HCT116 (cell line): ENCODE results near the gene OPCML. TPM values are rescaled to one million over a fixed set of nuclear protein-coding genes. Genes with fewer than 3 reads are reported as not detected.

Source experiments
- ATAC-seq: fragments of 200-7000 bp; cut with Tn5 transposase; 2 replicates; pipeline ENCODE4 v1.9.1; 2020; ENCODE audit warnings: mild to moderate bottlenecking, moderate library complexity
- BruUV-seq: library from RNA; stranded (reverse); fragments of 400-500 nt; replicated peaks from 2 replicates; lab custom pipeline; 2021; lab: Mats Ljungman, UMichigan
- CTCF ChIA-PET: fragments of 300-600 bp; sonication (Branson Sonifier 250); formaldehyde crosslinking; loops from one replicate; lab custom pipeline; 2021; ENCODE audit warnings: antibody characterized with exemption; lab: Charles Lee
- POLR2A ChIA-PET: fragments of 300-600, 350-600 bp; sonication (Branson Sonifier 250); formaldehyde crosslinking; loops from one replicate; lab custom pipeline; 2021; ENCODE audit warnings: antibody characterized with exemption; lab: Charles Lee
- RAD21 ChIA-PET, 2 experiments: fragments of 300-600 bp; sonication (Branson Sonifier 250); formaldehyde crosslinking; loops; one replicate each; lab custom pipeline; 2023; ENCODE audit warnings: low total read pairs in 2 of 2; ENCODE audit not compliant: uncharacterized antibody in 2 of 2, unreplicated experiment in 2 of 2, low non-redundant PET in 1 of 2; lab: Charles Lee
- DNase-seq: peaks from one replicate; pipeline ENCODE4 v3.0.0-alpha.2; 2010; ENCODE audit warnings: low read depth, low spot score
- H2AFZ ChIP-seq: fragments of 200-600 bp; shearing (Covaris generic), sonication (generic); 2 replicates; pipeline ENCODE4 v1.6.1; 2017; ENCODE audit warnings: low read depth, mixed run types, mixed read lengths, antibody characterized with exemption, low read length; ENCODE audit not compliant: poor library complexity, severe bottlenecking
- H3K27ac ChIP-seq: 2 replicates; pipeline ENCODE4 v1.5.1; 2012; ENCODE audit warnings: low read depth, low read length
- H3K27me3 ChIP-seq: fragments of 200-600 bp; sonication (generic); 2 replicates; pipeline ENCODE4 v1.6.1; 2016; ENCODE audit warnings: mixed run types, low read length, mixed read lengths; ENCODE audit not compliant: insufficient read depth
- H3K36me3 ChIP-seq, 2 experiments: fragments of 200-500 bp in 1 of 2; fragments of 200-600 bp in 1 of 2; sonication (Bioruptor generic) in 1 of 2; sonication (generic) in 1 of 2; 2 replicates each; pipeline versions ENCODE4 v1.5.1 to v1.6.1; 2014 to 2016; ENCODE audit warnings: low read length in 2 of 2, inconsistent platforms in 1 of 2, mixed read lengths in 1 of 2, mixed run types in 1 of 2; ENCODE audit not compliant: insufficient read depth in 2 of 2, control insufficient read depth in 1 of 2
- H3K4me1 ChIP-seq, 2 experiments: fragments of 200-600 bp in 1 of 2; sonication (generic) in 1 of 2; 2 replicates each; pipeline versions ENCODE4 v1.5.1 to v1.6.1; 2012 to 2017; ENCODE audit warnings: low read length in 2 of 2, inconsistent platforms in 1 of 2, mild to moderate bottlenecking in 1 of 2, mixed read lengths in 1 of 2, mixed run types in 1 of 2, moderate library complexity in 1 of 2; ENCODE audit not compliant: insufficient read depth in 2 of 2, control insufficient read depth in 1 of 2
- H3K4me2 ChIP-seq: fragments of 200-600 bp; sonication (generic); 2 replicates; pipeline ENCODE4 v1.6.1; 2017; ENCODE audit warnings: mixed run types, low read length, mixed read lengths
- H3K4me3 ChIP-seq, 2 experiments: fragments of 200-600 bp in 1 of 2; sonication (generic) in 1 of 2; replicated peaks in 1 of 2; 2 replicates each; pipeline ENCODE4 v1.5.1; 2011 to 2016; ENCODE audit warnings: low read length in 2 of 2, control low read depth in 1 of 2, low read depth in 1 of 2, mild to moderate bottlenecking in 1 of 2, mixed read lengths in 1 of 2, mixed run types in 1 of 2
- H3K79me2 ChIP-seq: fragments of 200-600 bp; sonication (generic); 2 replicates; pipeline ENCODE4 v1.6.1; 2017; ENCODE audit warnings: mild to moderate bottlenecking, mixed run types, low read length, moderate library complexity, mixed read lengths; ENCODE audit not compliant: insufficient read depth
- H3K9ac ChIP-seq: fragments of 200-600 bp; sonication (generic); 2 replicates; pipeline ENCODE4 v1.6.1; 2016; ENCODE audit warnings: low read length, mixed read lengths
- H3K9me2 ChIP-seq: fragments of 200-600 bp; sonication (generic), shearing (Covaris generic); 2 replicates; pipeline ENCODE4 v1.6.1; 2017; ENCODE audit warnings: mixed run types, mild to moderate bottlenecking, moderate library complexity; ENCODE audit not compliant: insufficient read depth
- H3K9me3 ChIP-seq, 2 experiments: fragments of 200-500 bp in 1 of 2; fragments of 200-600 bp in 1 of 2; sonication (Bioruptor generic) in 1 of 2; sonication (generic) in 1 of 2; 2 replicates each; pipeline ENCODE4 v1.6.1; 2014 to 2017; ENCODE audit warnings: low read length in 2 of 2, mixed read lengths in 2 of 2, inconsistent platforms in 1 of 2, low read depth in 1 of 2, mild to moderate bottlenecking in 1 of 2, mixed run types in 1 of 2, moderate library complexity in 1 of 2; ENCODE audit not compliant: control insufficient read depth in 1 of 2, insufficient read depth in 1 of 2
- H4K20me1 ChIP-seq: fragments of 200-600 bp; sonication (generic), shearing (Covaris generic); 2 replicates; pipeline ENCODE4 v1.6.1; 2017; ENCODE audit warnings: mixed run types, mild to moderate bottlenecking, moderate library complexity; ENCODE audit not compliant: insufficient read depth
- CEBPB ChIP-seq: IDR thresholded peaks from 2 replicates; pipeline ENCODE4 v1.6.1; 2012; ENCODE audit warnings: low read depth
- EGR1 ChIP-seq: IDR thresholded peaks from 2 replicates; pipeline ENCODE4 v1.6.1; 2012; ENCODE audit warnings: low read depth
- ELF1 ChIP-seq: IDR thresholded peaks from 2 replicates; pipeline ENCODE4 v1.6.1; 2012; ENCODE audit warnings: low read depth, borderline replicate concordance
- EZH2phosphoT487 ChIP-seq: fragments of 200-600 bp; IDR thresholded peaks from 2 replicates; pipeline ENCODE4 v1.6.1; 2018; ENCODE audit warnings: antibody characterized with exemption, borderline replicate concordance
- JUND ChIP-seq: IDR thresholded peaks from 2 replicates; pipeline ENCODE4 v1.6.1; 2012
- MAX ChIP-seq: IDR thresholded peaks from 2 replicates; pipeline ENCODE4 v1.6.1; 2012
- POLR2AphosphoS5 ChIP-seq: IDR thresholded peaks from 2 replicates; pipeline ENCODE4 v1.6.1; 2011; ENCODE audit warnings: mild to moderate bottlenecking, low read depth, low read length, moderate library complexity
- SIN3A ChIP-seq: IDR thresholded peaks from 2 replicates; pipeline ENCODE4 v1.6.1; 2012; ENCODE audit warnings: low read depth
- SP1 ChIP-seq: IDR thresholded peaks from 2 replicates; pipeline ENCODE4 v1.6.1; 2012; ENCODE audit warnings: low read depth
- TCF7L2 ChIP-seq: IDR thresholded peaks from 2 replicates; pipeline ENCODE4 v1.7.0; 2011; ENCODE audit warnings: borderline replicate concordance, inconsistent platforms; ENCODE audit not compliant: insufficient read depth, insufficient read length; ENCODE audit errors: extremely low read depth
- YY1 ChIP-seq: IDR thresholded peaks from 2 replicates; pipeline ENCODE4 v1.6.1; 2011; ENCODE audit warnings: low read length, low read depth, moderate library complexity, mild to moderate bottlenecking; ENCODE audit not compliant: insufficient replicate concordance; ENCODE audit errors: extremely low read depth
- ZBTB33 ChIP-seq: IDR thresholded peaks from 2 replicates; pipeline ENCODE4 v1.6.1; 2011; ENCODE audit warnings: mild to moderate bottlenecking, low read length, moderate library complexity; ENCODE audit not compliant: insufficient replicate concordance; ENCODE audit errors: extremely low read depth
- intact Hi-C: fragments of 100-400 bp; cut with micrococcal nuclease; formaldehyde crosslinking; loops from 2 replicates; pipeline ENCODE4 v1.10.0; 2022
- total RNA-seq: library from RNA; stranded (reverse); gene quantifications from one replicate; pipeline ENCODE4 v1.2.1, GENCODE V29; 2021; ENCODE audit not compliant: unreplicated experiment

OPCML gene
- total RNA-seq, 1 experiment from 2014 or later, result not detected

- no TSS peak for BruUV-seq
- no peak for DNase-seq
- Histone ChIP-seq H3K4me2 (no peak overlapping the region), H2AFZ (no peak overlapping the region), H3K27ac (no peak overlapping the region), H3K9me2 (no peaks in the 10 kb centered on the region)
- RAD21 ChIA-PET, result no interaction called here
- POLR2A ChIA-PET, result no interaction called here
- CTCF ChIA-PET, result no interaction called here
- no peak for TF ChIP-seq SP1
- TF ChIP-seq JUND, result no peak
- no peak for TF ChIP-seq ELF1
- TF ChIP-seq CEBPB, result no peak
- TF ChIP-seq EZH2phosphoT487, result no peak
- TF ChIP-seq EGR1, result no peak
- no peak for TF ChIP-seq TCF7L2
- TF ChIP-seq MAX, result no peak
- no peak for TF ChIP-seq SIN3A
- TF ChIP-seq POLR2AphosphoS5, result no peak
- TF ChIP-seq, all 23 proteins: peak for 0
- intact Hi-C loops, result no loop called here
- H3K4me1 ChIP-seq, result no peaks in the 10 kb centered on the region
- H3K27me3 ChIP-seq, result no peaks in the 10 kb centered on the region
- ATAC-seq, result no peak
- no peak overlapping the region for H3K4me3 ChIP-seq
- no peaks in the 10 kb centered on the region for H4K20me1 ChIP-seq
- no peak overlapping the region for H3K9ac ChIP-seq
- no peaks in the 10 kb centered on the region for H3K36me3 ChIP-seq
- no peaks in the 10 kb centered on the region; a peak in 2 of 4 replicates for H3K9me3 ChIP-seq
- no peaks in the 10 kb centered on the region for H3K79me2 ChIP-seq
Measured at GRCh38 chr11:133065847-133066485, 466.3 kb downstream of the OPCML start.

- Histone ChIP-seq H3K9ac (no peak overlapping the region), H3K27me3 (no peaks in the 10 kb centered on the region), H3K79me2 (no peaks in the 10 kb centered on the region), H3K9me2 (no peaks in the 10 kb centered on the region), H3K4me3 (no peak overlapping the region), H3K9me3 (no peaks in the 10 kb centered on the region; a peak in 2 of 4 replicates), H3K36me3 (no peaks in the 10 kb centered on the region), H3K4me1 (no peaks in the 10 kb centered on the region), H3K27ac (no peak overlapping the region), H3K4me2 (no peak overlapping the region), H4K20me1 (no peaks in the 10 kb centered on the region), H2AFZ (no peak overlapping the region)
- intact Hi-C loops, result no loop called here
- POLR2A ChIA-PET, result no interaction called here
- no peak for DNase-seq
- TF ChIP-seq YY1 (no peak), ZBTB33 (no peak), EGR1 (no peak)
- no peak for ATAC-seq
- no TSS peak for BruUV-seq
- RAD21 ChIA-PET, result no interaction called here
- CTCF ChIA-PET, result no interaction called here
Measured at GRCh38 chr11:133064961-133065360, 467.3 kb downstream of the OPCML start.
